Ishikawa (cell line): ENCODE results near the gene EEFSEC.

Source experiments
- EGR1 ChIP-seq: IDR thresholded peaks from 2 replicates; pipeline ENCODE4 v1.6.1; 2012
- RAD21 ChIP-seq: IDR thresholded peaks from 2 replicates; pipeline ENCODE4 v1.6.1; 2012; ENCODE audit warnings: low read depth
- REST ChIP-seq: IDR thresholded peaks from 2 replicates; pipeline ENCODE4 v1.6.1; 2012; ENCODE audit warnings: low read depth, mild to moderate bottlenecking
- TAF1 ChIP-seq: IDR thresholded peaks from 2 replicates; pipeline ENCODE4 v1.6.1; 2012; ENCODE audit warnings: low read depth, mild to moderate bottlenecking

- TF ChIP-seq RAD21 (no peak), EGR1 (no peak), REST (no peak), TAF1 (no peak)
Observed at GRCh38 chr3:128166971-128167453, 13.7 kb downstream of the EEFSEC start.
